Measurements from ENCODE around the gene C1orf53. TPM values are rescaled to one million over a fixed set of nuclear protein-coding genes. Genes with fewer than 3 reads are reported as not detected.

C1orf53 gene
- total and polyA plus RNA-seq, 2 of the 13 experiments (the other 11 are each of a cell fraction or from before 2014, with no cell fraction given), result 5.8 to 10.1 TPM

DNA sequence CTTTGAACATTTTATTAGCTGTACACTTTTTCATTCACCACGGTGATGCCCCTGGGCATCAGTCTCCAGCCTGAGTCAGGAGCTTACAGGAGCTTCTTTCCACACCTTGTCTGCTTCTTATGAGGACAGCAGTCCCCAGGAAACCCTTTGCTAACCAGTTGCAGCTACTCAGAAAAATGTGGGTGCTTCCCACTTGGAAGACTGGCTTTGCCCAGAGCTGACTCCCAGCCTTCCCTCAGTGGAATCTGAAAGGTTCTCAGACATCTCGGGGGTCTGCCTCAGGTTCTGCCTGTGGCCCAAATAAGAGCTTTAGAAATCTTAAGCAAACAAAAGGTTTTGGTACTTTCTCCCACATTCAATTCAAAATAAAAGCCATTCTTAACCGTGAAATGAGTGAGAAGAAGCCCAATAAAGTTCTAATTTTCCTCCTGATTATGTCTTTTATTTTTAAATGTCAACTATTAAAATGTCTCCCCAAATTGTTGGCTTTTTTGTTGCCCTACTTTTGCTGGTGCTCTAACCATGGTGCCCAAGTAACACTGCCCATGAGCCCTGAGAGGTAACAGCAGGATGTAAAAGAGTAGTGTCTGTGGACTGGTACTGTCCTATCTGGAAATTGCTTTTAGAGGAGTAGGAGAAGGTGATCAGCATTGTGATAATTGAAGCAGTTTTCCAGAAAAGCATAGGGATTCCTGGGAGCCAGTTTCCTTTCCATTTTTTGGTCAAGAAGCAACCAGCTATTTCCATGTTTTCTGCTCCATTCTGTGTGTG, 5.6 kb downstream of the C1orf53 start (continued):
- TF ChIP-seq, protein P1, sequence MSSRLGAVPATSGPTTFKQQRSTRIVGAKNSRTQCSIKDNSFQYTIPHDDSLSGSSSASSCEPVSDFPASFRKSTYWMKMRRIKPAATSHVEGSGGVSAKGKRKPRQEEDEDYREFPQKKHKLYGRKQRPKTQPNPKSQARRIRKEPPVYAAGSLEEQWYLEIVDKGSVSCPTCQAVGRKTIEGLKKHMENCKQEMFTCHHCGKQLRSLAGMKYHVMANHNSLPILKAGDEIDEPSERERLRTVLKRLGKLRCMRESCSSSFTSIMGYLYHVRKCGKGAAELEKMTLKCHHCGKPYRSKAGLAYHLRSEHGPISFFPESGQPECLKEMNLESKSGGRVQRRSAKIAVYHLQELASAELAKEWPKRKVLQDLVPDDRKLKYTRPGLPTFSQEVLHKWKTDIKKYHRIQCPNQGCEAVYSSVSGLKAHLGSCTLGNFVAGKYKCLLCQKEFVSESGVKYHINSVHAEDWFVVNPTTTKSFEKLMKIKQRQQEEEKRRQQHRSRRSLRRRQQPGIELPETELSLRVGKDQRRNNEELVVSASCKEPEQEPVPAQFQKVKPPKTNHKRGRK (CRISPR knock-in tag; IDR thresholded peaks at IDR 0.05), result no peak
- TF ChIP-seq ZEB1 (IDR thresholded peaks at IDR 0.05; ENCODE audit: insufficient replicate concordance, low read depth), result no peak
- TF ChIP-seq HDAC1 (CRISPR knock-in tag; IDR thresholded peaks at IDR 0.05), result no peak
- TF ChIP-seq MEF2D (CRISPR knock-in tag; IDR thresholded peaks at IDR 0.05), result no peak
- TF ChIP-seq, protein P2, sequence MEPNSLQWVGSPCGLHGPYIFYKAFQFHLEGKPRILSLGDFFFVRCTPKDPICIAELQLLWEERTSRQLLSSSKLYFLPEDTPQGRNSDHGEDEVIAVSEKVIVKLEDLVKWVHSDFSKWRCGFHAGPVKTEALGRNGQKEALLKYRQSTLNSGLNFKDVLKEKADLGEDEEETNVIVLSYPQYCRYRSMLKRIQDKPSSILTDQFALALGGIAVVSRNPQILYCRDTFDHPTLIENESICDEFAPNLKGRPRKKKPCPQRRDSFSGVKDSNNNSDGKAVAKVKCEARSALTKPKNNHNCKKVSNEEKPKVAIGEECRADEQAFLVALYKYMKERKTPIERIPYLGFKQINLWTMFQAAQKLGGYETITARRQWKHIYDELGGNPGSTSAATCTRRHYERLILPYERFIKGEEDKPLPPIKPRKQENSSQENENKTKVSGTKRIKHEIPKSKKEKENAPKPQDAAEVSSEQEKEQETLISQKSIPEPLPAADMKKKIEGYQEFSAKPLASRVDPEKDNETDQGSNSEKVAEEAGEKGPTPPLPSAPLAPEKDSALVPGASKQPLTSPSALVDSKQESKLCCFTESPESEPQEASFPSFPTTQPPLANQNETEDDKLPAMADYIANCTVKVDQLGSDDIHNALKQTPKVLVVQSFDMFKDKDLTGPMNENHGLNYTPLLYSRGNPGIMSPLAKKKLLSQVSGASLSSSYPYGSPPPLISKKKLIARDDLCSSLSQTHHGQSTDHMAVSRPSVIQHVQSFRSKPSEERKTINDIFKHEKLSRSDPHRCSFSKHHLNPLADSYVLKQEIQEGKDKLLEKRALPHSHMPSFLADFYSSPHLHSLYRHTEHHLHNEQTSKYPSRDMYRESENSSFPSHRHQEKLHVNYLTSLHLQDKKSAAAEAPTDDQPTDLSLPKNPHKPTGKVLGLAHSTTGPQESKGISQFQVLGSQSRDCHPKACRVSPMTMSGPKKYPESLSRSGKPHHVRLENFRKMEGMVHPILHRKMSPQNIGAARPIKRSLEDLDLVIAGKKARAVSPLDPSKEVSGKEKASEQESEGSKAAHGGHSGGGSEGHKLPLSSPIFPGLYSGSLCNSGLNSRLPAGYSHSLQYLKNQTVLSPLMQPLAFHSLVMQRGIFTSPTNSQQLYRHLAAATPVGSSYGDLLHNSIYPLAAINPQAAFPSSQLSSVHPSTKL (CRISPR knock-in tag; IDR thresholded peaks at IDR 0.05), result no peak
- no peak for TF ChIP-seq ZNF234 (CRISPR knock-in tag; conservative IDR thresholded peaks at IDR 0.05)
- TF ChIP-seq ZZZ3 (CRISPR knock-in tag; IDR thresholded peaks at IDR 0.05; ENCODE audit: borderline replicate concordance), result no peak
- TF ChIP-seq ZIK1 (CRISPR knock-in tag; IDR thresholded peaks at IDR 0.05; ENCODE audit: borderline replicate concordance, low read depth), result no peak
- TF ChIP-seq ZNF883 (CRISPR knock-in tag; IDR thresholded peaks at IDR 0.05; ENCODE audit: not compliant biosample characterization), result no peak
- TF ChIP-seq MBD4 (IDR thresholded peaks at IDR 0.05; ENCODE audit: borderline replicate concordance, low read length), result no peak
- no peak for TF ChIP-seq TOE1 (CRISPR knock-in tag; IDR thresholded peaks at IDR 0.05)
- no peak for TF ChIP-seq ZNF670 (CRISPR knock-in tag; IDR thresholded peaks at IDR 0.05; ENCODE audit: borderline replicate concordance)

Data from HepG2 (cell line).